PC-9 (cell line): ENCODE results near the gene SUSD5. TPM values are rescaled to one million over a fixed set of nuclear protein-coding genes. Genes with fewer than 3 reads are reported as not detected.

ENCODE experiments used
- BruUV-seq: library from RNA; stranded (reverse); fragments of 400-500 nt; replicated peaks from 2 replicates; lab custom pipeline; 2021; lab: Mats Ljungman, UMichigan
- CTCF ChIA-PET: fragments of 300-600 bp; sonication (Branson Sonifier 250); formaldehyde crosslinking; loops from one replicate; lab custom pipeline; 2022; ENCODE audit warnings: antibody characterized with exemption; lab: Charles Lee
- POLR2A ChIA-PET: fragments of 300-600 bp; sonication (Branson Sonifier 250); formaldehyde crosslinking; loops from one replicate; lab custom pipeline; 2022; ENCODE audit warnings: antibody characterized with exemption; ENCODE audit not compliant: unreplicated experiment; lab: Charles Lee
- DNase-seq, 2 experiments: peaks; one replicate each; pipeline versions ENCODE4 v3.0.0 to v3.0.0-alpha.2; 2015 to 2022; ENCODE audit warnings: mixed read lengths in 1 of 2
- H2AFZ ChIP-seq: fragments of 200-600 bp; sonication (generic); 2 replicates; pipeline ENCODE4 v1.8.1; 2017; ENCODE audit warnings: antibody characterized with exemption
- H3F3A ChIP-seq: fragments of 200-600 bp; sonication (generic); 2 replicates; pipeline ENCODE4 v1.8.1; 2017; ENCODE audit warnings: antibody characterized with exemption, mild to moderate bottlenecking, low read depth; ENCODE audit not compliant: insufficient read depth
- H3K27ac ChIP-seq: fragments of 200-600 bp; sonication (generic); 2 replicates; pipeline ENCODE4 v1.6.1; 2016; ENCODE audit warnings: mixed run types
- H3K27me3 ChIP-seq: fragments of 200-600 bp; sonication (generic); 2 replicates; pipeline ENCODE4 v1.6.1; 2016; ENCODE audit warnings: low read depth, mixed run types; ENCODE audit not compliant: insufficient read depth
- H3K36me3 ChIP-seq: fragments of 200-600 bp; sonication (generic); 2 replicates; pipeline ENCODE4 v1.6.1; 2016; ENCODE audit warnings: low read depth, mixed run types
- H3K4me1 ChIP-seq: fragments of 200-600 bp; sonication (generic); replicated peaks from 2 replicates; pipeline ENCODE4 v1.6.1; 2016; ENCODE audit warnings: mixed run types; ENCODE audit not compliant: insufficient read depth
- H3K4me2 ChIP-seq: fragments of 200-600 bp; sonication (generic); 2 replicates; pipeline ENCODE4 v1.6.1; 2017; ENCODE audit warnings: mixed run types
- H3K4me3 ChIP-seq: fragments of 200-600 bp; sonication (generic); 2 replicates; pipeline ENCODE4 v1.6.1; 2016; ENCODE audit warnings: mixed run types
- H3K79me2 ChIP-seq: fragments of 200-600 bp; sonication (generic); 2 replicates; pipeline ENCODE4 v1.6.1; 2017; ENCODE audit warnings: low read depth, mixed run types
- H3K9me2 ChIP-seq: fragments of 200-600 bp; sonication (generic); 2 replicates; pipeline ENCODE4 v1.8.1; 2017; ENCODE audit warnings: mild to moderate bottlenecking; ENCODE audit not compliant: insufficient read depth
- H3K9me3 ChIP-seq: fragments of 200-600 bp; sonication (generic); 2 replicates; pipeline ENCODE4 v1.8.1; 2016; ENCODE audit warnings: low read depth; ENCODE audit not compliant: insufficient read depth
- H4K20me1 ChIP-seq: fragments of 200-600 bp; sonication (generic); 2 replicates; pipeline ENCODE4 v1.8.1; 2017; ENCODE audit not compliant: insufficient read depth
- EZH2 ChIP-seq: fragments of 200-600 bp; sonication (generic); IDR thresholded peaks from 2 replicates; pipeline ENCODE4 v1.8.0; 2017; ENCODE audit warnings: antibody characterized with exemption, low read depth
- intact Hi-C: fragments of 100-400 bp; cut with micrococcal nuclease; formaldehyde crosslinking; loops from one replicate; pipeline ENCODE4 v1.10.0; 2022; ENCODE audit not compliant: unreplicated experiment
- total RNA-seq: library from RNA; stranded (reverse); gene quantifications from 2 replicates; pipeline ENCODE4 v1.2.3, GENCODE V29; 2021
- TF ChIP-seq, protein P1 (sequence below): fragments of 200-600 bp; sonication (generic); conservative IDR thresholded peaks from 2 replicates; pipeline ENCODE4 v1.6.1; 2017; ENCODE audit warnings: mixed run types, antibody characterized with exemption, mild to moderate bottlenecking, moderate library complexity

SUSD5 gene
- total RNA-seq, 1 experiment from 2014 or later: 0.35 TPM

- no peaks in the 10 kb centered on the region for H3F3A ChIP-seq
- no peak overlapping the region for H3K4me3 ChIP-seq
- intact Hi-C loops: no loop called here
- no peaks in the 10 kb centered on the region for H3K9me3 ChIP-seq
- BruUV-seq: no TSS peak
- H3K27ac ChIP-seq: no peak overlapping the region
- H3K27me3 ChIP-seq: no peaks in the 10 kb centered on the region
- TF ChIP-seq EZH2: no peak
- TF ChIP-seq, protein P1, sequence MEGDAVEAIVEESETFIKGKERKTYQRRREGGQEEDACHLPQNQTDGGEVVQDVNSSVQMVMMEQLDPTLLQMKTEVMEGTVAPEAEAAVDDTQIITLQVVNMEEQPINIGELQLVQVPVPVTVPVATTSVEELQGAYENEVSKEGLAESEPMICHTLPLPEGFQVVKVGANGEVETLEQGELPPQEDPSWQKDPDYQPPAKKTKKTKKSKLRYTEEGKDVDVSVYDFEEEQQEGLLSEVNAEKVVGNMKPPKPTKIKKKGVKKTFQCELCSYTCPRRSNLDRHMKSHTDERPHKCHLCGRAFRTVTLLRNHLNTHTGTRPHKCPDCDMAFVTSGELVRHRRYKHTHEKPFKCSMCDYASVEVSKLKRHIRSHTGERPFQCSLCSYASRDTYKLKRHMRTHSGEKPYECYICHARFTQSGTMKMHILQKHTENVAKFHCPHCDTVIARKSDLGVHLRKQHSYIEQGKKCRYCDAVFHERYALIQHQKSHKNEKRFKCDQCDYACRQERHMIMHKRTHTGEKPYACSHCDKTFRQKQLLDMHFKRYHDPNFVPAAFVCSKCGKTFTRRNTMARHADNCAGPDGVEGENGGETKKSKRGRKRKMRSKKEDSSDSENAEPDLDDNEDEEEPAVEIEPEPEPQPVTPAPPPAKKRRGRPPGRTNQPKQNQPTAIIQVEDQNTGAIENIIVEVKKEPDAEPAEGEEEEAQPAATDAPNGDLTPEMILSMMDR: no peak
- no peak overlapping the region for H2AFZ ChIP-seq
- no peaks in the 10 kb centered on the region for H3K9me2 ChIP-seq
- CTCF ChIA-PET: no interaction called here
- no peak overlapping the region for H3K4me2 ChIP-seq
- no peaks in the 10 kb centered on the region for H3K79me2 ChIP-seq
- DNase-seq: no peak
- H4K20me1 ChIP-seq: no peaks in the 10 kb centered on the region
- no peaks in the 10 kb centered on the region for H3K4me1 ChIP-seq
- H3K36me3 ChIP-seq: no peaks in the 10 kb centered on the region
- POLR2A ChIA-PET: no interaction called here
Measured at GRCh38 chr3:33217866-33218445, 654 bp downstream of the SUSD5 start.

- H3K36me3 ChIP-seq: no peaks in the 10 kb centered on the region
- CTCF ChIA-PET: no interaction called here
- no peaks in the 10 kb centered on the region for H3K4me1 ChIP-seq
- intact Hi-C loops: no loop called here
- no peak overlapping the region for H3K27ac ChIP-seq
- H4K20me1 ChIP-seq: no peaks in the 10 kb centered on the region
- H2AFZ ChIP-seq: no peak overlapping the region
- H3K27me3 ChIP-seq: no peaks in the 10 kb centered on the region
- no peak overlapping the region for H3K4me2 ChIP-seq
- POLR2A ChIA-PET: interaction anchor here (1.1 kb wide), 1 partner anchor 78 kb away, joined by 3 read pairs; no protein-coding TSS in a partner anchor
- TF ChIP-seq, protein P1: no peak
- TF ChIP-seq EZH2: no peak
- H3K4me3 ChIP-seq: no peak overlapping the region
- H3K79me2 ChIP-seq: no peaks in the 10 kb centered on the region
- H3K9me3 ChIP-seq: no peaks in the 10 kb centered on the region
- no TSS peak for BruUV-seq
- no peaks in the 10 kb centered on the region for H3K9me2 ChIP-seq
- no peak for DNase-seq
- H3F3A ChIP-seq: no peaks in the 10 kb centered on the region
Measured at GRCh38 chr3:33215739-33216138, 2.9 kb downstream of the SUSD5 start.

- TF ChIP-seq, protein P1: no peak
- TF ChIP-seq EZH2: no peak
- H3K4me3 ChIP-seq: no peak overlapping the region
- H3K4me1 ChIP-seq: no peaks in the 10 kb centered on the region
- H3K79me2 ChIP-seq: no peaks in the 10 kb centered on the region
- DNase-seq: no peak
- no TSS peak for BruUV-seq
- no peaks in the 10 kb centered on the region for H3K27me3 ChIP-seq
- intact Hi-C loops: no loop called here
- CTCF ChIA-PET: no interaction called here
- POLR2A ChIA-PET: no interaction called here
- no peaks in the 10 kb centered on the region for H3F3A ChIP-seq
- no peaks in the 10 kb centered on the region for H3K9me3 ChIP-seq
- H2AFZ ChIP-seq: no peak overlapping the region
- H3K9me2 ChIP-seq: no peaks in the 10 kb centered on the region
- H3K27ac ChIP-seq: no peak overlapping the region
- no peaks in the 10 kb centered on the region for H4K20me1 ChIP-seq
- no peak overlapping the region for H3K4me2 ChIP-seq
- H3K36me3 ChIP-seq: no peaks in the 10 kb centered on the region
Measured at GRCh38 chr3:33212406-33212805, 6.2 kb downstream of the SUSD5 start.
